ENCODE data around the gene SERPINI2. TPM values are rescaled to one million over a fixed set of nuclear protein-coding genes. Genes with fewer than 3 reads are reported as not detected.
A peak's percentile ranks its signal among the peaks of the same experiment; 100 is the strongest.

The SERPINI2 gene
- total RNA-seq, 2 experiments from 2014 or later: not detected

DNA sequence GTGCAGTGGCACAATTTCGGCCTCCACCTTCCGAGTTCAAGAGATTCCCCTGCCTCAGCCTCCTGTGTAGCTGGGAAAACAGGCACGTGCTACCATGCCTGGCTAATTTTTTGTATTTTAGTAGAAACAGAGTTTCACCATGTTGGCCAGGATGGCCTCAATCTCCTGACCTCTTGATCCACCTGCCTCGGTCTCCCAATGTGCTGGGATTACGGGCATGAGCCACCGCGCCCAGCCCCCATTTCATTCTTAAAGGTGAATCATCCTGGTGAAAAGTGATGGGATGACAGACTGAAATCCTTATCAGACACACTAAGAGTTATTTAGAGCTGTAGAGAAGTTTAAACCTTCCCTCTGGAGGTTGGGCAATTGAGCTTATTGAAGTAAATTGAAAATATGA, 24.1 kb upstream of the SERPINI2 start:
- no TSS peak for BruUV-seq (replicated peaks)
- no peaks in the 10 kb centered on the region for H3K36me3 ChIP-seq (ENCODE audit: insufficient read depth, low read length)
- no peaks in the 10 kb centered on the region for H3K4me1 ChIP-seq (ENCODE audit: insufficient read depth, low read length, poor library complexity, severe bottlenecking)
- TF ChIP-seq, protein P1, sequence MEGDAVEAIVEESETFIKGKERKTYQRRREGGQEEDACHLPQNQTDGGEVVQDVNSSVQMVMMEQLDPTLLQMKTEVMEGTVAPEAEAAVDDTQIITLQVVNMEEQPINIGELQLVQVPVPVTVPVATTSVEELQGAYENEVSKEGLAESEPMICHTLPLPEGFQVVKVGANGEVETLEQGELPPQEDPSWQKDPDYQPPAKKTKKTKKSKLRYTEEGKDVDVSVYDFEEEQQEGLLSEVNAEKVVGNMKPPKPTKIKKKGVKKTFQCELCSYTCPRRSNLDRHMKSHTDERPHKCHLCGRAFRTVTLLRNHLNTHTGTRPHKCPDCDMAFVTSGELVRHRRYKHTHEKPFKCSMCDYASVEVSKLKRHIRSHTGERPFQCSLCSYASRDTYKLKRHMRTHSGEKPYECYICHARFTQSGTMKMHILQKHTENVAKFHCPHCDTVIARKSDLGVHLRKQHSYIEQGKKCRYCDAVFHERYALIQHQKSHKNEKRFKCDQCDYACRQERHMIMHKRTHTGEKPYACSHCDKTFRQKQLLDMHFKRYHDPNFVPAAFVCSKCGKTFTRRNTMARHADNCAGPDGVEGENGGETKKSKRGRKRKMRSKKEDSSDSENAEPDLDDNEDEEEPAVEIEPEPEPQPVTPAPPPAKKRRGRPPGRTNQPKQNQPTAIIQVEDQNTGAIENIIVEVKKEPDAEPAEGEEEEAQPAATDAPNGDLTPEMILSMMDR (conservative IDR thresholded peaks at IDR 0.05; ENCODE audit: low read length): no peak
- TF ChIP-seq EZH2phosphoT487 (IDR thresholded peaks at IDR 0.05; ENCODE audit: borderline replicate concordance, low read depth, low read length): no peak
- ChIA-PET CTCF (ENCODE audit: unreplicated experiment) (no interaction called here), POLR2A (interaction anchor here (0.6 to 0.7 kb wide), 4 partner anchors 11 to 1885 kb away, joined by 3 read pairs; no protein-coding TSS in a partner anchor)
- no peaks in the 10 kb centered on the region; the same call in 1 of the 2 replicates for H3K9me2 ChIP-seq (ENCODE audit: insufficient read depth, low read length)
- no peak for DNase-seq (ENCODE audit: low spot score)
- intact Hi-C loops (cut with micrococcal nuclease; ENCODE audit: unreplicated experiment): no loop called here
- no peak overlapping the region for H3K27ac ChIP-seq (ENCODE audit: low read depth, low read length, poor library complexity, severe bottlenecking)
- H2AFZ ChIP-seq (ENCODE audit: low read length): no peak overlapping the region
- H3K4me2 ChIP-seq (ENCODE audit: low read length): no peak overlapping the region
- H4K20me1 ChIP-seq (ENCODE audit: insufficient read depth, low read length): no peaks in the 10 kb centered on the region
- no peaks in the 10 kb centered on the region for H3K79me2 ChIP-seq (ENCODE audit: insufficient read depth, low read depth, low read length)
- H3K9me3 ChIP-seq (ENCODE audit: low read length): no peaks in the 10 kb centered on the region
- no peak overlapping the region for H3K4me3 ChIP-seq (ENCODE audit: low read depth, low read length, poor library complexity, severe bottlenecking)

DNA sequence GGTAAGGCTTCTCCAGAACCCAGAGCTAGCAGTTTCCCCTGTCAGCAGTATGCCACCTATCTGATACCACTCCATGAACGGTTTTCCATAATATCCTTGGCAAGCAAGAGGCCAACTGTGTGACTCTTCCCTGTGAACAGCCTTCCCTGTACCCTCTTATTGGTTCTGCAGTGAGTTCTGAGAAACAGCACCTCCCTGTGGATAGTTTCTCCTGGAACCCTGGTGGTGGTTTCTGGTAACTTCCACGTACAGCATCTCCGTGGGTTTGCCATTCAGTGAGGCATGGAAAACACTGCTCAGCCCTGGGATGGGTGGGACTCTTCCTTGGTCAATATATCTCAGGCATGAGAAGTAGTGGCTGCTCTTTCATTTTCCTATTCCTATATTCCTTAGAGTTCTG, 19.4 kb upstream of the SERPINI2 start:
- Histone ChIP-seq H3K79me2 (ENCODE audit: insufficient read depth, low read depth, low read length) (no peaks in the 10 kb centered on the region), H2AFZ (ENCODE audit: low read length) (no peak overlapping the region), H3K27ac (ENCODE audit: low read depth, low read length, poor library complexity, severe bottlenecking) (no peak overlapping the region), H4K20me1 (ENCODE audit: insufficient read depth, low read length) (no peaks in the 10 kb centered on the region), H3K4me1 (ENCODE audit: insufficient read depth, low read length, poor library complexity, severe bottlenecking) (peaks cover 6% of the 10 kb centered on the region), H3K9me3 (ENCODE audit: low read length) (no peaks in the 10 kb centered on the region), H3K36me3 (ENCODE audit: insufficient read depth, low read length) (no peaks in the 10 kb centered on the region), H3K4me3 (ENCODE audit: low read depth, low read length, poor library complexity, severe bottlenecking) (no peak overlapping the region), H3K9me2 (ENCODE audit: insufficient read depth, low read length) (no peaks in the 10 kb centered on the region), H3K4me2 (ENCODE audit: low read length) (no peak overlapping the region)
- CTCF ChIA-PET (ENCODE audit: unreplicated experiment): no interaction called here
- no TSS peak for BruUV-seq (replicated peaks)
- intact Hi-C loops (cut with micrococcal nuclease; ENCODE audit: unreplicated experiment): no loop called here
- TF ChIP-seq, protein P1 (conservative IDR thresholded peaks at IDR 0.05; ENCODE audit: low read length): peak; percentile 74
- no peak for TF ChIP-seq EZH2phosphoT487 (IDR thresholded peaks at IDR 0.05; ENCODE audit: borderline replicate concordance, low read depth, low read length)
- POLR2A ChIA-PET: interaction anchor here (0.6 kb wide), 1 partner anchor 313 kb away, joined by 3 read pairs; no protein-coding TSS in a partner anchor
- peak; percentile 3 for DNase-seq (ENCODE audit: low spot score)

DNA sequence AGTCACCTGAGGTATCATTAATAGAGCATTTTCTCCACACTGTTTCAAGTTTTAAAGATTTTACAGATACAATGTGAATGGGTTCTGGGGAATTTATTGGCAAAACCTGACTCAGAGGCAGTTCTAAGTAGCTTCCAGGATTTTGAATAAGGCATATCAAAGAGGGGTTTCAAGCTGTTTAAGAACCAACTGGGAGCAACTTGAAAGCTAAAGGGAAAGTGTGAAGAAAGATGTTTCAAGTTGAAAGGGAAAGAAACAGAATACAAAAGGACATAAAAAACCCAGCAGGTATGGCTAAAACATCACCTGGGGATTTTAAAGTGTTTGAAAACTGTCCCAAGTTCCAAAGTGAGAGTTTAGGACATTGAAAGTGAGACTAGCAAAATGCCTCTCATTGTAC, 17.8 kb upstream of the SERPINI2 start:
- Histone ChIP-seq H3K36me3 (ENCODE audit: insufficient read depth, low read length) (no peaks in the 10 kb centered on the region), H3K9me2 (ENCODE audit: insufficient read depth, low read length) (no peaks in the 10 kb centered on the region), H4K20me1 (ENCODE audit: insufficient read depth, low read length) (no peaks in the 10 kb centered on the region), H3K4me1 (ENCODE audit: insufficient read depth, low read length, poor library complexity, severe bottlenecking) (peaks cover 6% of the 10 kb centered on the region), H3K4me3 (ENCODE audit: low read depth, low read length, poor library complexity, severe bottlenecking) (no peak overlapping the region), H3K4me2 (ENCODE audit: low read length) (no peak overlapping the region), H3K27ac (ENCODE audit: low read depth, low read length, poor library complexity, severe bottlenecking) (no peak overlapping the region), H2AFZ (ENCODE audit: low read length) (no peak overlapping the region), H3K79me2 (ENCODE audit: insufficient read depth, low read depth, low read length) (no peaks in the 10 kb centered on the region), H3K9me3 (ENCODE audit: low read length) (no peaks in the 10 kb centered on the region)
- TF ChIP-seq EZH2phosphoT487 (IDR thresholded peaks at IDR 0.05; ENCODE audit: borderline replicate concordance, low read depth, low read length): no peak
- TF ChIP-seq, protein P1 (conservative IDR thresholded peaks at IDR 0.05; ENCODE audit: low read length): no peak
- intact Hi-C loops (cut with micrococcal nuclease; ENCODE audit: unreplicated experiment): no loop called here
- CTCF ChIA-PET (ENCODE audit: unreplicated experiment): no interaction called here
- DNase-seq (ENCODE audit: low spot score): no peak
- POLR2A ChIA-PET: interaction anchor here (0.7 to 1.5 kb wide), 3 partner anchors 15 to 769 kb away, joined by 3 to 4 read pairs (median 3); no protein-coding TSS in a partner anchor
- no TSS peak for BruUV-seq (replicated peaks)

Data from OCI-LY7 (cell line).